Measurements from ENCODE around the gene ZNF697.

DNA sequence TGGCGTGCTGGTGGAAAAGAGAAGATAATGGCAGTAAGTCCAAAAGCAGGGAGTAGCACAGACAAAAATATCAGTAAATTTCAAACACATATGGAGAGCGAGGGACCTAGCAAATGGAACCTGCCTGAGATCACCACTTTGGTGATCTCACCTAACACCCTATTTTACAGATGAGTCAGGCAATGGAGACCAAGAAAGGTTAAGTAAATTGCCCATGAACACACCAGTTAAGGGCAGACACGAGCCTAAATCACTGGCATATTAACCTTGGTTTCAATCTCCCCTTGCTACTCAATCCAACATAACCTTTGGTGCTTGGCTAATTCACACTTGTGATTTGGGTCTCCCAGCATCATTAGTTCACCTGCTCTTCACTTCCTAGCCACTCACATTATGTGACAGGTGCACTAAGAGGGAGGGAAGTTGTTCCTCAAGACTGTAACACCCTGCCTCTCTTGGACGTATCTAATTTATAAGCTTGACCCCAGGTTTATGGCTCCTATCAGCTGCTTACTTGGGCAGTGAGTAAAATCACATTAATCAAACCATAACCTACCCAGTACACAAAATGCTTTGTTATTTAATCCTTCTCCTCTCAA is 11.5 kb downstream of the ZNF697 start:
- TF ChIP-seq POLR2AphosphoS5 (IDR thresholded peaks at IDR 0.05) (no peak), POLR2A (IDR thresholded peaks at IDR 0.05; ENCODE audit: low read depth) (no peak)
- TF ChIP-seq, protein P1, sequence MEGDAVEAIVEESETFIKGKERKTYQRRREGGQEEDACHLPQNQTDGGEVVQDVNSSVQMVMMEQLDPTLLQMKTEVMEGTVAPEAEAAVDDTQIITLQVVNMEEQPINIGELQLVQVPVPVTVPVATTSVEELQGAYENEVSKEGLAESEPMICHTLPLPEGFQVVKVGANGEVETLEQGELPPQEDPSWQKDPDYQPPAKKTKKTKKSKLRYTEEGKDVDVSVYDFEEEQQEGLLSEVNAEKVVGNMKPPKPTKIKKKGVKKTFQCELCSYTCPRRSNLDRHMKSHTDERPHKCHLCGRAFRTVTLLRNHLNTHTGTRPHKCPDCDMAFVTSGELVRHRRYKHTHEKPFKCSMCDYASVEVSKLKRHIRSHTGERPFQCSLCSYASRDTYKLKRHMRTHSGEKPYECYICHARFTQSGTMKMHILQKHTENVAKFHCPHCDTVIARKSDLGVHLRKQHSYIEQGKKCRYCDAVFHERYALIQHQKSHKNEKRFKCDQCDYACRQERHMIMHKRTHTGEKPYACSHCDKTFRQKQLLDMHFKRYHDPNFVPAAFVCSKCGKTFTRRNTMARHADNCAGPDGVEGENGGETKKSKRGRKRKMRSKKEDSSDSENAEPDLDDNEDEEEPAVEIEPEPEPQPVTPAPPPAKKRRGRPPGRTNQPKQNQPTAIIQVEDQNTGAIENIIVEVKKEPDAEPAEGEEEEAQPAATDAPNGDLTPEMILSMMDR (IDR thresholded peaks at IDR 0.05) = no peak
